Adipocyte (in vitro differentiated cells): Measurements from ENCODE around the gene ADGRL3.

Experiments used
- DNase-seq: peaks from one replicate; pipeline ENCODE4 v3.0.0-alpha.2; 2015; ENCODE audit warnings: low read depth
- H3K27me3 ChIP-seq: replicated peaks from 2 replicates; pipeline ENCODE4 v1.7.0; 2013; ENCODE audit warnings: mild to moderate bottlenecking, low read length, moderate library complexity; ENCODE audit not compliant: control insufficient read depth, insufficient read depth
- H3K36me3 ChIP-seq: 2 replicates; pipeline ENCODE4 v1.7.0; 2013; ENCODE audit warnings: low read length, mild to moderate bottlenecking, moderate library complexity; ENCODE audit not compliant: control insufficient read depth, insufficient read depth, severe bottlenecking
- H3K4me1 ChIP-seq: 2 replicates; pipeline ENCODE4 v1.7.0; 2013; ENCODE audit warnings: mild to moderate bottlenecking, low read length, moderate library complexity; ENCODE audit not compliant: control insufficient read depth, insufficient read depth
- H3K4me3 ChIP-seq: 2 replicates; pipeline ENCODE4 v1.7.0; 2013; ENCODE audit warnings: mild to moderate bottlenecking, low read length, moderate library complexity
- H3K9ac ChIP-seq: 2 replicates; pipeline ENCODE4 v1.7.0; 2013; ENCODE audit warnings: mild to moderate bottlenecking, low read length, moderate library complexity
- H3K9me3 ChIP-seq: 2 replicates; pipeline ENCODE4 v1.7.0; 2013; ENCODE audit warnings: mild to moderate bottlenecking, low read length, moderate library complexity; ENCODE audit not compliant: control insufficient read depth

ADGRL3 gene

DNA sequence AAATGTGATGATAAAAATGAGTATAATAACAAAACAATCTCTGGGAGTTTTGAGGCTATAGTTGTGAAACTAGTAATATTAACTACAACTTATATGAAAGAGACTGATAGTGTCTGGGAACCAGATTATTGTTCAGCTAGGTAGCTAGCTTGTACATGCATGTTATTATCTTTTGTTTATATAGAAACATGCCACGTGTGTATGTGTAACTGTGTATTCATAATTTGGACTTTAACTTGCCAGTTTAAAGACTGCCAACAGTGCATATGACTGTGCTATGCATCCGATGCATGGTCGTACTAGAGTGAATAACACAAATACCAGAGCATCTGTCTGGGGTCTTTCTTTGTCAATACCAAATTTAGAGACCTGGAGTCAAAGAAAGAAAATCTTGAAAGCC lies 92.2 kb downstream of the ADGRL3 start:
- no peaks in the 10 kb centered on the region for H3K36me3 ChIP-seq
- no peak for DNase-seq
- H3K27me3 ChIP-seq, result no peaks in the 10 kb centered on the region
- H3K9me3 ChIP-seq, result no peaks in the 10 kb centered on the region
- no peak overlapping the region for H3K4me3 ChIP-seq
- no peak overlapping the region for H3K9ac ChIP-seq
- H3K4me1 ChIP-seq, result no peaks in the 10 kb centered on the region

DNA sequence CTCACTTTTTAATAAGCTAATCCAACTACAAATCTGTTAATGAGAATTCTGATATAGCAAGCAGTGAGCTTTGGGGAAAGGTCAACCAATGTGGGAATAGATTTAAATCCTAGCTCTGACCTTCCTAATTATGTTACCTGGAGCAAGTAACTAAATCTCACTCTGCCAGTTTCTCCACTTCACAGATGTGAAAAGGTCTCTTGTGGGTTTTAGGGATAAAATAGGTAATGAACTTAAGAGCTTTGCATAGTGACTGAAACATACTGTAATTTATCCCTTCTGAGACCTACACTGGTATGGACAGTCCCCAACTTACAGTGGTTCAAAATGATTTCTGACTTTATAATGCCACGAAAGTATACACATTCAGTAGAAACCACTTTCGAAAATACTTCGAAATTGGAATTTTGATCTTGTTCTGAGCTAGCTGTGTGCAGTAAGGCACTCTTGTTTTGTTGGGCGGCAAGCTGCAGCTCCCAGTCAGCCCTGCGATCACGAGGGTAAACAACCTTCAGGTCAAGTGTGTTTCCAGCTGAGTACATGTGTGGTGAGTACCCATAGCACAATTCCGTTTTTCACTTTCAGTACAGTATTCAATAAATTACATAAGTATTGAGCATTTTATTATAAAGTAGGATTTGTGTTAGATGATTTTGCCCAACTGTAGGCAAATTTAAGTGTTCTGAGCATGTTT lies 93.7 kb downstream of the ADGRL3 start:
- Histone ChIP-seq H3K4me1 (no peaks in the 10 kb centered on the region), H3K36me3 (no peaks in the 10 kb centered on the region), H3K4me3 (no peak overlapping the region), H3K27me3 (no peaks in the 10 kb centered on the region), H3K9me3 (no peaks in the 10 kb centered on the region), H3K9ac (no peak overlapping the region)
- no peak for DNase-seq

- no peak overlapping the region for H3K9ac ChIP-seq
- H3K4me1 ChIP-seq, result no peaks in the 10 kb centered on the region
- no peak overlapping the region for H3K4me3 ChIP-seq
- no peaks in the 10 kb centered on the region for H3K36me3 ChIP-seq
- DNase-seq, result no peak
- H3K9me3 ChIP-seq, result no peaks in the 10 kb centered on the region
- no peaks in the 10 kb centered on the region for H3K27me3 ChIP-seq
Observed at GRCh38 chr4:61294936-61295335, 94.8 kb downstream of the ADGRL3 start.

DNA sequence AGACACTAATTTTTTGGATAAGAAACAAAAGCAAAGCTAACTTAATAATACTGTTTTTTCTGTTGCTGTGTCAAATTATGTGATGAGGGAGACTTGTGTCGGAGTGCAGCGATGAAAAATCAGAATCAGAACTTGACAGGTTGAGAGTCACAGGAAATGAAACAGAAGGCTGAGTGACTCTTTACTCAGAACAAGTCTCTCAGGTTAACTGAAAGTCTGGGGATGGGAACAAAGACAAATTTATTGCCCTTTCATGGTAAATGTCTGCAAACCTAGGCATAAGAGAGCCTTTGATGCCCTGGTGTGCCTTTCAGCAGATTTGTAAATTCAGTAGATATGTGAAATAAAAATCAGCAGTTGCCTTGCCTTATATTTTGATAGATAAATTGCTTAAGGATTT lies 96.0 kb downstream of the ADGRL3 start:
- Histone ChIP-seq H3K27me3 (no peaks in the 10 kb centered on the region), H3K9me3 (no peaks in the 10 kb centered on the region), H3K4me1 (no peaks in the 10 kb centered on the region), H3K36me3 (no peaks in the 10 kb centered on the region), H3K9ac (no peak overlapping the region), H3K4me3 (no peak overlapping the region)
- no peak for DNase-seq

DNA sequence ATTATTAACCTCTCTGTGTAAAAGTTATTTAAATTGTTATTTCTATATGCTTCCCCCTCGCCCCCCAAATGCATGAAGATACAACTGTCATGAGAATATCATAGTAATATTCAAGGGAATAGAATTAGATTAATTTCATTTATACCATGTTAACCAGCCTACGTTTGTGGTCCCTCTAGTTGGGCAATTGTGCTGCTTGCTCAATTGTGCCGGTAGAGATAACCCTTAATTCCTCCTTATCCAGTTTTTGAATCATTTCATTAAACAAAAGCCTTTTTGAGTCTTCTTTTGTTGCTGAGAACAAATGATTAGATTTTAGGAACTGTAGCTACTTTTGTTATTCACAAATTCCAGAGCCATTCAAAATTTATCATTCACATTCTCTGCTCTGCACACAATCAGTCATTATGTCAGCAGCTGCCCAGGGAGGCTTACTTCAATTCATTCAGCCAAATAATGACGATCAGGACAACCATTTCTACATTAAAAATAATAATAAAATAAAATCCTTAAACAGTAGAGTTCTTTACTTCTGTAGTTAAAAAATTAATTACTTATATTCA lies 98.1 kb downstream of the ADGRL3 start:
- no peak for DNase-seq
- Histone ChIP-seq H3K9me3 (no peaks in the 10 kb centered on the region), H3K27me3 (no peaks in the 10 kb centered on the region), H3K4me3 (no peak overlapping the region), H3K9ac (no peak overlapping the region), H3K36me3 (no peaks in the 10 kb centered on the region), H3K4me1 (no peaks in the 10 kb centered on the region)

GRCh38 chr4:61299316-61299715 lies 99.2 kb downstream of the ADGRL3 start:
- Histone ChIP-seq H3K9me3 (no peaks in the 10 kb centered on the region), H3K36me3 (no peaks in the 10 kb centered on the region), H3K4me3 (no peak overlapping the region), H3K9ac (no peak overlapping the region), H3K4me1 (no peaks in the 10 kb centered on the region), H3K27me3 (no peaks in the 10 kb centered on the region)
- no peak for DNase-seq

DNA sequence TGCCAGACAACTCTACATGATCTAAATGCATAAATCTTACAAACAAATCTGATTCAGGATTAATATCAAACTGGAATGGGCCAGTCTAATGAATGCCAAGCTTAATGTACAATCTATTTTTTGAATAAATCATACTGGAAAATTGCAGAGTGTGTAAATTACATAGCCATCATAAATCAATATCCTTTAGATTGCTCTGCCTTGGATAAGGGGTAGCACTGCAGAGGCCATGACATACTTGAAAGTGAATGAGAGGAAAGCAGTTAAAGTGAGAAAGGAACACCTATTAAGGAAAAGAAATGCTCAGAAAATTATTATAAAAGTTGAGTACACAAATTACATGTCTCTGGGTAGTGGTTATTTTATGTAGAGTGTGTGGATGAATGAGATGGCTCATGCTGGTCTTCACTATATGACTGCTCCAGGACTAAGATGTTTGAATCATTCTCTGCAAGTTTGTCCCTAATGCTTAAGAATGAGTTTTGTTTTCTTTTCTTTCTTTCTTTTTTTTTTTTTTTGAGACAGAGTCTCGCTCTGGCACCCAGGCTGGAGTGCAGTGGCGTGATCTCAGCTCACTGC lies 100.2 kb downstream of the ADGRL3 start:
- H3K4me3 ChIP-seq, result no peak overlapping the region
- H3K9ac ChIP-seq, result no peak overlapping the region
- DNase-seq, result no peak
- no peaks in the 10 kb centered on the region for H3K9me3 ChIP-seq
- H3K4me1 ChIP-seq, result no peaks in the 10 kb centered on the region
- no peaks in the 10 kb centered on the region for H3K36me3 ChIP-seq
- H3K27me3 ChIP-seq, result no peaks in the 10 kb centered on the region

- Histone ChIP-seq H3K27me3 (no peaks in the 10 kb centered on the region), H3K4me1 (no peaks in the 10 kb centered on the region), H3K36me3 (no peaks in the 10 kb centered on the region), H3K9me3 (no peaks in the 10 kb centered on the region), H3K4me3 (no peak overlapping the region), H3K9ac (no peak overlapping the region)
- DNase-seq, result no peak
Observed at GRCh38 chr4:61301271-61301670, 101.1 kb downstream of the ADGRL3 start.

- H3K4me1 ChIP-seq, result no peaks in the 10 kb centered on the region
- peaks cover 3% of the 10 kb centered on the region for H3K9me3 ChIP-seq
- DNase-seq, result no peak
- no peaks in the 10 kb centered on the region for H3K36me3 ChIP-seq
- H3K9ac ChIP-seq, result no peak overlapping the region
- H3K4me3 ChIP-seq, result no peak overlapping the region
- no peaks in the 10 kb centered on the region for H3K27me3 ChIP-seq
Observed at GRCh38 chr4:61308033-61308432, 107.9 kb downstream of the ADGRL3 start.

- Histone ChIP-seq H3K9me3 (peaks cover 3% of the 10 kb centered on the region), H3K9ac (no peak overlapping the region), H3K36me3 (no peaks in the 10 kb centered on the region), H3K4me3 (no peak overlapping the region), H3K4me1 (no peaks in the 10 kb centered on the region), H3K27me3 (no peaks in the 10 kb centered on the region)
- no peak for DNase-seq
Observed at GRCh38 chr4:61309616-61310015, 109.5 kb downstream of the ADGRL3 start.

DNA sequence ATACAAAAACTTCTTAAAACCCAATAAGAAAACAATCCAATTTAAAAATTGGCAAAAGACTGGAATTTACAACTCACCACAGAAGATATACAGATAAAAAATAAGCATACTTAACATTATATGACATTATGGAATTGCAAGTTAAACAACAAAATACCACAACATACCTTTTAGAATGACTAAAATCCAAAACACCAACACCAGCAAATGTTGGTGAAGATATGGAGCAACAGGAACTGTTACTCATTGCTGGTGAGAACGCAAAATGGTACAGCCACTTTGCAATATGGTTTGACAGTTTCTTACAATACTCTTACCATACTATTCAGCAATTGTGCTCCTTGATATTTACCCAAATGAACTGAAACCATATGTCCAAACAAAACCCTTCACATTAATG lies 112.4 kb downstream of the ADGRL3 start:
- Histone ChIP-seq H3K9me3 (peaks cover 3% of the 10 kb centered on the region), H3K4me3 (no peak overlapping the region), H3K4me1 (no peaks in the 10 kb centered on the region), H3K9ac (no peak overlapping the region), H3K27me3 (no peaks in the 10 kb centered on the region), H3K36me3 (no peaks in the 10 kb centered on the region)
- DNase-seq, result peak; percentile 33
